IPS-20b (cell line): ENCODE measurements around the gene LTO1.

Experiments used
- H3K27ac ChIP-seq: one replicate; pipeline ENCODE4 v1.5.1; 2013; ENCODE audit warnings: low read length
- H3K27me3 ChIP-seq: 2 replicates; pipeline ENCODE4 v1.6.1; 2013; ENCODE audit warnings: mild to moderate bottlenecking, low read length, inconsistent platforms; ENCODE audit not compliant: insufficient read depth
- H3K36me3 ChIP-seq: 2 replicates; pipeline ENCODE4 v1.6.1; 2013; ENCODE audit warnings: low read depth, mild to moderate bottlenecking, inconsistent platforms, low read length, moderate library complexity; ENCODE audit not compliant: insufficient read depth
- H3K4me1 ChIP-seq: 2 replicates; pipeline ENCODE4 v1.6.1; 2013; ENCODE audit warnings: mild to moderate bottlenecking, control low read depth, inconsistent platforms, low read length, moderate library complexity; ENCODE audit not compliant: insufficient read depth
- H3K4me3 ChIP-seq: 2 replicates; pipeline ENCODE4 v1.5.1; 2013; ENCODE audit warnings: mild to moderate bottlenecking, low read length, inconsistent platforms
- H3K9ac ChIP-seq: 2 replicates; pipeline ENCODE4 v1.6.1; 2013; ENCODE audit warnings: low read depth, mild to moderate bottlenecking, inconsistent platforms, low read length, moderate library complexity
- H3K9me3 ChIP-seq: 2 replicates; pipeline ENCODE4 v1.6.1; 2013; ENCODE audit warnings: mild to moderate bottlenecking, low read depth, low read length, inconsistent platforms; ENCODE audit not compliant: insufficient read depth

Gene LTO1

DNA sequence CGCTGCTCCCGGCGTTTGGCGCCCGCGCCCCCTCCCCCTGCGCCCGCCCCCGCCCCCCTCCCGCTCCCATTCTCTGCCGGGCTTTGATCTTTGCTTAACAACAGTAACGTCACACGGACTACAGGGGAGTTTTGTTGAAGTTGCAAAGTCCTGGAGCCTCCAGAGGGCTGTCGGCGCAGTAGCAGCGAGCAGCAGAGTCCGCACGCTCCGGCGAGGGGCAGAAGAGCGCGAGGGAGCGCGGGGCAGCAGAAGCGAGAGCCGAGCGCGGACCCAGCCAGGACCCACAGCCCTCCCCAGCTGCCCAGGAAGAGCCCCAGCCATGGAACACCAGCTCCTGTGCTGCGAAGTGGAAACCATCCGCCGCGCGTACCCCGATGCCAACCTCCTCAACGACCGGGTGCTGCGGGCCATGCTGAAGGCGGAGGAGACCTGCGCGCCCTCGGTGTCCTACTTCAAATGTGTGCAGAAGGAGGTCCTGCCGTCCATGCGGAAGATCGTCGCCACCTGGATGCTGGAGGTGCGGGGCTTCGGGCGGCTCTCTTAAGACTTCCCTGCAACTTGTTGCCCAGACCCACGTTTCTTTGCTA lies 34.1 kb downstream of the LTO1 start, which contains the start of gene CCND1:
Gene CCND1, plus strand, starts transcription at position 162 of the 587 bp plus-strand sequence. Its CDS starts 158 bp downstream, at position 320.
- peaks cover 37% of the 10 kb centered on the region for H3K27me3 ChIP-seq
- no peaks in the 10 kb centered on the region for H3K9me3 ChIP-seq
- H3K4me1 ChIP-seq: peaks cover 3% of the 10 kb centered on the region; the same call in 1 of the 2 replicates
- H3K9ac ChIP-seq: peak within 1 kb of the TSS; percentile 93
- H3K27ac ChIP-seq: no peak within 1 kb of the TSS
- peaks cover 27% of the 10 kb centered on the region for H3K36me3 ChIP-seq
- H3K4me3 ChIP-seq: peak within 1 kb of the TSS; percentile 92

DNA sequence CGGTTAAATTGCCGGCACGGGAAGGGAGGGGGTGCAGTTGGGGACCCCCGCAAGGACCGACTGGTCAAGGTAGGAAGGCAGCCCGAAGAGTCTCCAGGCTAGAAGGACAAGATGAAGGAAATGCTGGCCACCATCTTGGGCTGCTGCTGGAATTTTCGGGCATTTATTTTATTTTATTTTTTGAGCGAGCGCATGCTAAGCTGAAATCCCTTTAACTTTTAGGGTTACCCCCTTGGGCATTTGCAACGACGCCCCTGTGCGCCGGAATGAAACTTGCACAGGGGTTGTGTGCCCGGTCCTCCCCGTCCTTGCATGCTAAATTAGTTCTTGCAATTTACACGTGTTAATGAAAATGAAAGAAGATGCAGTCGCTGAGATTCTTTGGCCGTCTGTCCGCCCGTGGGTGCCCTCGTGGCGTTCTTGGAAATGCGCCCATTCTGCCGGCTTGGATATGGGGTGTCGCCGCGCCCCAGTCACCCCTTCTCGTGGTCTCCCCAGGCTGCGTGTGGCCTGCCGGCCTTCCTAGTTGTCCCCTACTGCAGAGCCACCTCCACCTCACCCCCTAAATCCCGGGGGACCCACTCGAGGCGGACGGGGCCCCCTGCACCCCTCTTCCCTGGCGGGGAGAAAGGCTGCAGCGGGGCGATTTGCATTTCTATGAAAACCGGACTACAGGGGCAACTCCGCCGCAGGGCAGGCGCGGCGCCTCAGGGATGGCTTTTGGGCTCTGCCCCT lies 34.7 kb downstream of the LTO1 start:
- peaks cover 5% of the 10 kb centered on the region; the same call in 1 of the 2 replicates for H3K4me1 ChIP-seq
- peaks cover 20% of the 10 kb centered on the region for H3K36me3 ChIP-seq
- H3K4me3 ChIP-seq: peak overlapping the region; percentile 59
- H3K9ac ChIP-seq: peak overlapping the region; percentile 76
- H3K27ac ChIP-seq: no peak overlapping the region
- H3K27me3 ChIP-seq: peaks cover 43% of the 10 kb centered on the region
- no peaks in the 10 kb centered on the region for H3K9me3 ChIP-seq

DNA sequence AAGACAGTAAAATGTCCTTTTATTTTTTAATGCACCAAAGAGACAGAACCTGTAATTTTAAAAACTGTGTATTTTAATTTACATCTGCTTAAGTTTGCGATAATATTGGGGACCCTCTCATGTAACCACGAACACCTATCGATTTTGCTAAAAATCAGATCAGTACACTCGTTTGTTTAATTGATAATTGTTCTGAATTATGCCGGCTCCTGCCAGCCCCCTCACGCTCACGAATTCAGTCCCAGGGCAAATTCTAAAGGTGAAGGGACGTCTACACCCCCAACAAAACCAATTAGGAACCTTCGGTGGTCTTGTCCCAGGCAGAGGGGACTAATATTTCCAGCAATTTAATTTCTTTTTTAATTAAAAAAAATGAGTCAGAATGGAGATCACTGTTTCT lies 35.3 kb downstream of the LTO1 start:
- H3K4me1 ChIP-seq: peaks cover 5% of the 10 kb centered on the region; the same call in 1 of the 2 replicates
- no peaks in the 10 kb centered on the region for H3K9me3 ChIP-seq
- peak overlapping the region; percentile 59 for H3K4me3 ChIP-seq
- H3K27me3 ChIP-seq: peaks cover 49% of the 10 kb centered on the region
- peaks cover 14% of the 10 kb centered on the region for H3K36me3 ChIP-seq
- peak overlapping the region; percentile 76; the same call in 1 of the 2 replicates for H3K9ac ChIP-seq
- no peak overlapping the region for H3K27ac ChIP-seq

DNA sequence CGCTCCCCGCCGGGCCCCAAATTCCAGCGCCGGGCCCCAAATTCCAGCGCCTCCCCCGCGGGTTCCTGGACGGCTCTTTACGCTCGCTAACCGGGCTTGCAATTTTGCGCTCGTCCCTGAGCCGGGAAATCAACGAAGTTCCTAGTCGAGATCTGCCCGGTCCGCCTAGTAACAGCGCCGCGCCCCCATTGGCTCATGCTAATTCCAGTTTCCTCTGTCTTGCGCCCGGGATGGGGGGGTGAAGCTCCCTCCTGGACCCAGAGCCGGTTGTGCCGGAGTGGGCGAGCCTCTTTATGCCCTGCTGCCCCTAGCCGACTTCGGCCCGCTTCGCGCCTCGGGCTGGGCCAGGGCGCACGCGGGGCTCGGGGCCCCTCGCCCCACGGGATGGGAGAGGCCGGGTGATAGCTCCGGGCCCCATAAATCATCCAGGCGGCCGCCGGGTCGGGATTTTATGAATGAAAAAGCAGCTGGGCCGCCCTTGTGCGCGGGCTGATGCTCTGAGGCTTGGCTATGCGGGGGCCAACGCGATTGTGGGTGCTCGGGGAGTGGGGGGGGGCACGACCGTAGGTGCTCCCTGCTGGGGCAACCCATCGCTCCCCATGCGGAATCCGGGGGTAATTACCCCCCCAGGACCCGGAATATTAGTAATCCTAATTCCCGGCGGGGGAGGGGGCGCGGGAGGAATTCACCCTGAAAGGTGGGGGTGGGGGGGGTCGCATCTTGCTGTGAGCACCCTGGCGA lies 36.0 kb downstream of the LTO1 start:
- Histone ChIP-seq H3K27ac (no peak overlapping the region), H3K36me3 (peaks cover 7% of the 10 kb centered on the region), H3K4me1 (peaks cover 5% of the 10 kb centered on the region; the same call in 1 of the 2 replicates), H3K4me3 (peak overlapping the region; percentile 68), H3K9me3 (no peaks in the 10 kb centered on the region), H3K9ac (peak overlapping the region; percentile 86), H3K27me3 (peaks cover 54% of the 10 kb centered on the region)

DNA sequence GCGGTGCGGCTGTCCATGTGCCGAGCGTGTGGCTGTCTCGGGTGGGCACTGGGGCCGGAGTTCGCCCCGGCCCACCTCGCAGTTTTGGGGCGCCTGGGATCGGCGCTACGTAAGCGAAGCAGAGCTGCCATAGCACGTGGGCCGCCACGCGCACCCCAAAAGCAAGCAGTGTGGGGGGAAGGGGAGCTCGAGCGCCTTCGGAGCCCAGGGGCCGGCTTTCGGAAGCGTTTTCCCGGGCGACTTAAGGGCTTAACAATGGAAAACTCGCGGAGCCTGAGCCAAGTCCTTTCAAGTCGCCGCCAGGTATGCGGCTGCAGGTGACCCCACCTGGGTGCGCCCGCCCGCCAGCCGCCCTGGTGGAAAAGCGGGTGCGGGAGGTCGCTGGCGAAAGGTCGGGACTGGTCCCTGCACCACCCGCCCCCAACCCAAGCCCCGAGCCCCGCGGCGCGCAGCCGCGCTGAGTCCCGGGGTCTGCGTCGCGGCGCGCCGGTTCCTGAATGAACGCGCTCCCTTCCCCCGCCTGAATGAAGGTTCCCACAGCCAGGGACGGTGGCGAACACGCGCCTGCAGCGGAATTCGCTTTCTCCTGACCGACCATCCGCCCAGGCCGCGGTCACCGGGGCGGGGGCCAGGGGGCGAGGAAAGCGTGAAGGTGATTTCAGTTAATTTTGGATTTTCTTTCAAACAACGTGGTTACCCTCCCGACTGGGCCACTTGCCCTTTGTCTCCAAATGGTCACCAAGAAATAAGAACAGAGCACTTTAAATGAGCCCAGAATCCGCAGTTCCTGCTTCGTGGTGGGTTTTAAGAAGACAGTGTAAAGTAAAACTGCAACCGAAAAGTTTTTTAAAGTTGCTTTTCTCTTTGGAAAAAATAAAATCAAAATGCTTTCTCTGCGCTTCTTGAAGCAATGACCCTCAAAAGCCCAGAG lies 36.9 kb downstream of the LTO1 start:
- H3K36me3 ChIP-seq: no peaks in the 10 kb centered on the region
- H3K4me3 ChIP-seq: peak overlapping the region; percentile 68
- no peaks in the 10 kb centered on the region for H3K9me3 ChIP-seq
- no peak overlapping the region for H3K27ac ChIP-seq
- peak overlapping the region; percentile 86 for H3K9ac ChIP-seq
- peaks cover 5% of the 10 kb centered on the region; the same call in 1 of the 2 replicates for H3K4me1 ChIP-seq
- H3K27me3 ChIP-seq: peaks cover 54% of the 10 kb centered on the region

DNA sequence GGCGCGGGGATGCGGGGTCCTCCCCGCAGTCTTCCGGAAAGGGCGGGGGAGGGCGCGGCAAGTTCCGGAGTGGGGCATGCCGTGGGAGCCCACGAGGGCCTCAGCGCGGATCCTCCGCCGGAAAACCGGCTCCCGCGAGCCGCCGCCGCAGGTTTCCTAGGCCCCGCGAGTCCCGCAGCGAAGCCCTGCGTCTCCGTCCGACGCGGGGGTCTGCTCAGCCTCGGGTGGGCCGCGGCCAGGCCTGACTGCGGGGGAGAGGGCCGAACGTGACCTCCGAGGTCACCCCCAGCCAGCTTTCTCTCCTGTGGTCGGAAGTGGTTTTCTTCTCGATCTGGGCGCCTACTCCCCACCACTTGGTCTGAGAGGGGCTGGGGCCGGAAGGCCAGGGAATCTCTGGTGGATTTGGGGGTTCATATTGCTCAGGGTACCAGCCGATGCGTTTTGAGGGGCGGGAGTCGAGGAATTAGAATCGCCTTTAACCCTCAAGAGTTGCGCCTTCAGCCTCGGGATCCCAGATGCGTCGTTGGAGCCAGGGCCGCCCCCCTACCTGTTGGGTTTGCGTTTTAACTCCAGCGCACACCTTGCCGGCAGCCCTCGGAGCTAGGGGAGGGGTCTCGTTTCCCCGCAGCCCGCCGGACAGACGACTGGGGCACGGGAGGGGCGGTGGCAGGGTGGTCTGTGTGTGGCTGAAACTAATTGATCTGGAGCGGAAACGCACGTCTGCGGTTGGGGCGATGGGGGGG lies 37.8 kb downstream of the LTO1 start:
- Histone ChIP-seq H3K27me3 (peaks cover 54% of the 10 kb centered on the region), H3K9ac (peak overlapping the region; percentile 86; the same call in 1 of the 2 replicates), H3K9me3 (no peaks in the 10 kb centered on the region), H3K4me1 (peaks cover 5% of the 10 kb centered on the region; the same call in 1 of the 2 replicates), H3K4me3 (peak overlapping the region; percentile 68), H3K36me3 (no peaks in the 10 kb centered on the region), H3K27ac (no peak overlapping the region)

DNA sequence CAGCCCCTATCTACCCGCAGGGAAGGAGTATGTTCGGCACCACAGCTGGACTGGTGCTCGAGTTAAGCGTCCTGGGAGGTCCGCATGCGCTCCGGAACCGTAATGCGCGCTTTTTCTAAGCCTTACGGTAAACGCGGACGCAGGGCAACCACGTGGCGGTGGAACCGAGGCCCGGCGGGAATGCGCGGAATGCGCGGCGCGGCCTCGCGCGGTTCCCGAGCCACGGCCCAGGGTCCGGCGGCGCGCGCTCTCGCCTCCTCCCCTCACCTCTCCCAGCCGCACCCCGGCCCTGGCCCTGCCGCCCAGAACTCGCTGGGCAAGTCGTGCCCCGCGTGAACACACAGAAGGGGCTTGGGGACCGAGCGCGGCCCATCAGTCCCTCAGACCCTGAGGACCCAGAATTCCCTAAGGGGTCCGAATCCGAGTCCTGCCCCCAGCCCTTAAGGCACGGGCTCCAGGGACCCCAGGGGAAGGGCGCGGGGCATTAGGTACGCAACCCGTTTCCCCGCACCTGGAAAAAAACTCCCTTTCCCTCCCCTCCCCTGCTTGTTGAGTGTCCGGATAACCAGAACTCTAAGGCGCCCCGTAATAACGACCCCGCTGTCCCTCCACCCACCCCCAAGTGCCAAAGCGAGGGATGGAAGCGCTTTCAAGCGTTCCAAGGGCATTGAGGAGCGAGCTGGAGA lies 38.5 kb downstream of the LTO1 start:
- Histone ChIP-seq H3K4me1 (peaks cover 5% of the 10 kb centered on the region; the same call in 1 of the 2 replicates), H3K9ac (peak overlapping the region; percentile 86; the same call in 1 of the 2 replicates), H3K4me3 (peak overlapping the region; percentile 68), H3K27me3 (peaks cover 49% of the 10 kb centered on the region), H3K9me3 (no peaks in the 10 kb centered on the region), H3K27ac (no peak overlapping the region), H3K36me3 (no peaks in the 10 kb centered on the region)

DNA sequence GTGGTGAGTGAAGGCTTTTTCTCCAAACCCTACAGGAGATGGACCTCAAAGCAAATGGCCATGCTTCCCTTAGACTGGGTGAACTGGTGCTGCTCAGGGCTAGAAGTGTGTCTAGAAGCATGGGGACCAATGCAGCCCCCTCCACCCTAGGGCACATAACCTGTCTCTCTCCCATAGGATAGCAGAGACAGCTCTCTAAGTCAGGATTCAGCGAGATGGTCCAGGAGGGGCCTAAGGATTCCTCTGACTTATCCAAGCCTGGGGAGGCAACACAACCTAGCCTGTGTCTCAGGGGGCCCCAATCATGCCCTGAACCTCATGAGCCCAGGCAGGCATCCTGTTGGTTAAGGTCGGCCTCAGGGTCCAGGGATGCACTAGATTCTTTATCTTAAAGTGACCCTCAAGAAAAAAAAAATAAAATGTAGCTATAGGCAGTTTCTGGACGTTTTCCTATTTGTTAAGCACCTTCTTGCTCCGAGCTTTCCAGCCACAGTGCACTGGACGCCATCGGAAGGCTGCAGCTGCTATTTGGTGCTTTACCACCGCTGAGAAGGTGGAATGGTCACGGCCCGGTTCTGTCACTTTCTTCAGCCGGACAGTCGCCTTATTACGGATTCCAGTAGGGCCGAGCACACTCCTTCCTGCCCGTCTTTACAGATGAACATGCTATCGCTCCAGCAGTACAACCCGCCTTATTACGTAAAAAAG lies 39.2 kb downstream of the LTO1 start:
- peak overlapping the region; percentile 68 for H3K4me3 ChIP-seq
- no peaks in the 10 kb centered on the region for H3K9me3 ChIP-seq
- H3K27ac ChIP-seq: no peak overlapping the region
- H3K27me3 ChIP-seq: peaks cover 49% of the 10 kb centered on the region
- H3K9ac ChIP-seq: peak overlapping the region; percentile 19; the same call in 1 of the 2 replicates
- H3K4me1 ChIP-seq: peaks cover 5% of the 10 kb centered on the region; the same call in 1 of the 2 replicates
- no peaks in the 10 kb centered on the region for H3K36me3 ChIP-seq

DNA sequence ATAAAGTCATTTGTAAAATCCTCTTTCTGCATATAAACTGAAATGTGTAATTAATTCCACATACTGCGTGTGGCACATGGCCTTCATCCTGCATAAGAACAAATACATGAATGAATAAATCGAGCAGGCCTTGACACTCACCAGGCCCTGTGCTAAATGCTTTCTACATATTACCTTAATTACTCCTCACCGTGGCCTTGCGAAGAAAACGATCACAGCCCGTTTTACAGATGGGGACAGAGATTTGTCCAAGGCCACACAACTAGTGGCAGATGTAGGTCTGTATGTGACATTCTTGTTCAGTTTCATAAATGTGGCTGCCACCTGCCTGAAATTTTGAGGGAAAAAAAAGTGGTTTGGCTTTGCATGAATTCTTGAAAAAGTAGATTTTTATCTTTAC lies 40.0 kb downstream of the LTO1 start:
- Histone ChIP-seq H3K9me3 (peaks cover 2% of the 10 kb centered on the region; the same call in 1 of the 2 replicates), H3K36me3 (no peaks in the 10 kb centered on the region), H3K4me1 (0 out of 2 replicates have a peak, but pooled peaks cover 5% of the 10 kb centered on the region), H3K9ac (no peak overlapping the region), H3K27ac (no peak overlapping the region), H3K4me3 (no peak overlapping the region), H3K27me3 (peaks cover 44% of the 10 kb centered on the region)
